Fibroblast of peridontal ligament (primary cell): ENCODE results near the gene WDHD1.
"Not testable (repeated sequence)": the region's sequence is repeated elsewhere in the genome, so short reads cannot be mapped to it uniquely, and the experiment has no call there.

Experiments
- DNase-seq: peaks from one replicate; pipeline ENCODE4 v3.0.0-alpha.2; 2010; ENCODE audit errors: extremely low read depth

Gene WDHD1

DNA sequence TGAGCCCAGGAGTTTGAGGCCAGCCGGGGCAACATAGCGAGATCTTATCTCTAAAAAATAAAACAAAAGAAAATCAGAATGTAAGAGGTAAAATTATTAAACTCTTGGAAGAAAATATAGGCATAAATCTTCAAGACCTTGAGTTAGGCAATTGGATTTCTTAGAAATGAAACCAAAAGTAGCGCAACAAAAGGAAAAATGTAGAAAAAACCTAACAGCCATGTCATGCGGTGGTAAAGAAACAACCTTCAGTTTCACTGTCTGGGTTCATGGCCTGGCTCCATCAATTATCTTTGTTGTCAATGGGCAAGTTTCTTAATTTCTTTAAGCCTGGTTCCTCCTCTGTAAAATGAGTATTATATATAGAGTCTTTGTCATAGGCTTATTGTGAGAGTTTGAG is 118.7 kb downstream of the WDHD1 start:
- DNase-seq, result no peak

DNA sequence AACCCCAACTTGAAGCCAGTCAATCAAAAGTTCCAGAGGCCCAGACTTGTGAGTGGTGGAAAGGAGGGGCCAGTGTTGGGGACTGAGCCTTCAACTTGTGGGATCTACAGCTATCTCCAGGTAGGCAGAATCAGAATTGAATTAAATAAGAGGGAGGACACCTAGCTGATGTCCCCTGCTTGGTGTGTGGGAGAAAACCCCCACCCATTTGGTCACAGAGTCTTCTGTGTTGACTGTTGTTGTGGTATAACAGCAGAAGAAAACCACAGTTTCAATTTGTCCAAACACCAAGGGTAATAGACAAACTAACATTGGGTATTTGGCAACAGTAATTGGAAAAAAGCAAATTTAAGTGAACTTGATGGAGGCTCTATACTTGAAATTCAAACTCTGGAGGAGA is 120.8 kb downstream of the WDHD1 start:
- DNase-seq, result no peak

- DNase-seq, result peak; percentile 27
Observed at GRCh38 chr14:54902521-54903420, 124.1 kb downstream of the WDHD1 start, which contains the start of gene GCH1. GCH1 (minus strand) TSS chr14:54902826; CDS start chr14:54902663, 163 bp downstream.

GRCh38 chr14:54902143-54902520 is 124.8 kb downstream of the WDHD1 start:
- DNase-seq, result peak; percentile 21

- no peak for DNase-seq
Observed at GRCh38 chr14:54901380-54902142, 125.3 kb downstream of the WDHD1 start.

GRCh38 chr14:54899573-54899972 is 127.3 kb downstream of the WDHD1 start:
- no peak for DNase-seq

GRCh38 chr14:54897809-54898555 is 128.9 kb downstream of the WDHD1 start:
- DNase-seq, result not testable (repeated sequence)

DNA sequence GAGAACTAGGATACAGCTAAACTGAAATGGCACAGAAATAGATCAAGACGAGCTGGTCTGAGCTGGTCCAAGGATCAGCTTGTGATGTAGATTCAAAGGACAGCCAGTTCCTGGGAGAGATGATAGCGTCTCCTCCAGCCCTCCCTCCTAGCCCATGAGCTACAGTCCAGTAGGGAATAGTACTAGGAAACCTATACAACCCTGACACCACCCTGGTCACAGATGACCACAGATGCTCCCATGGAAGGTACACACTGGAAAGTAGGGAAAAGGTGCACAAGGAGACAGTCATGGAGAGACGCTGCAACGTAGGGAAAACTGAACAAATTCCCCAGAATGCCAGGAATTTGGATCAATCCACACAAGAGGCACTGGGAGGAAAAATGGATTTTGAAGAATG is 131.2 kb downstream of the WDHD1 start:
- no peak for DNase-seq

DNA sequence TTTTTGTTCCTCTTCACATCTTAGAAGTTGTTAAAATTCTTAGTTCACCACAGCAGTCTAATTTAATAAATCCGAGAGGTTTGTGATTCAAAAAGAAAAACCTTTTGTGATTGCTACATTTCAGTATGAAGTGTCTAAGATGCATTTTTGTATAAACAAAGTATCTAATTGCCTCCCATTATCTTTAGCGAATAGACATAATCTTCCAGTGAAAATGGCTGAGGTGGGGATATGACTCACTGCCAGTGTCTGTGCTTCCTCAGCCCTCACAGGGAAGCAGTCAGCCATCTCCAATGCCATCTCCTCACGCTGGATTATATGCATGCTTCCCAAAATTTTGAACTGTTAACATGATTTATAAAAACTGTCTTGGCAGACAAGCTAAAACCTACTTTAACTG is 131.9 kb downstream of the WDHD1 start:
- DNase-seq, result no peak

DNA sequence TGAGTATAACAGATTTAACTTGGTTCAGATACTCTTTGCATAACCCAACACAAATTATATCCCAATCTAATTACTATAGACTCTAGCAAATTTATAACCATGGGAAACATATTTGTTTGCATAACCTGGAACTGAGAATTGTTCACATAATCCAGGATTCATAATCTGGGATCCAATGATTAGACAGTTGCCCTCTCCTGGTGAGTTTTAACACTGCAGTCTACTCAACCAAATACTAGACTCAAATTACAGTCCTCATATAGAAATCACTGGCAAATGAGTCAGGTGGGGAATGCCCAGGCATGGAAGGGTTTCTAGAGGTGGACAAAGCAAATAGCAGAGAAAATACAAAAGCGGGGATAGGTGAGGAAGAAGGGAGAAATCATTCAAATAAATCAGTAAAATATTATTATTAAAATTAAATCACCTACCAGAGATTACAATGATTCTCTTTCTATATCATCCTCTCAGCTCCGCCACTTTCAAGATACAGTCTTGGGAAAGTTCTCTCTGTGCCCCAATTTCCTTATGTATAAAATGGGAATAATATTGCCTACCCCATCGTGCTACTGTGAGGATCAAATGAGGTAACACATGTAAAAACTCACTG is 133.6 kb downstream of the WDHD1 start:
- peak; percentile 72 for DNase-seq

- DNase-seq, result no peak
Observed at GRCh38 chr14:54891471-54892245, 135.2 kb downstream of the WDHD1 start.

- DNase-seq, result no peak
Observed at GRCh38 chr14:54890788-54891187, 136.1 kb downstream of the WDHD1 start.

DNA sequence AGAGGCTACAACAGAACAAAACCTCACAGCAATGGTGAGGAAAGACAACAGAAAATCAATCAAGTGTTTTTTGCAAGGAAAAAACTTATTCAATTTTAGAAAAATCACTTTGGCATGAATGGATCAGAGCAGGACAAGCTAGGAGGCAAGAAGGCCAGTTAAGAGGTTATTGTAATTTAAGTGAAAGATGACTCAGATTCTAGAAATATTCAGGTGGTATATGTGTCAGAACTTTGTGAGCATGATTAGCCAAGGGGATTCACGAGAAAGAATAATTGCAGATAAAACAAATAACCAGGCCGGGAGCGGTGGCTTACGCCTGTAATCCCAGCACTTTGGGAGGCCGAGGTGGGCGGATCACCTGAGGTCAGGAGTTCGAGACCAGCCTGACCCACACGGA is 137.0 kb downstream of the WDHD1 start:
- DNase-seq, result no peak
